MM.1S (cell line): ENCODE measurements around the gene MAPK7.
A peak's percentile ranks its signal among the peaks of the same experiment; 100 is the strongest.

ENCODE experiments used
- DNase-seq: peaks from one replicate; pipeline ENCODE4 v3.0.0-alpha.2; 2015
- H2AFZ ChIP-seq: fragments of 300-600 bp; sonication (generic); 2 replicates; pipeline ENCODE4 v1.6.0; 2016; ENCODE audit warnings: antibody characterized with exemption, low read length
- H3F3A ChIP-seq: fragments of 300-600 bp; sonication (generic); 2 replicates; pipeline ENCODE4 v1.6.1; 2016; ENCODE audit warnings: mild to moderate bottlenecking, antibody characterized with exemption, low read length, moderate library complexity, mixed read lengths; ENCODE audit not compliant: insufficient read depth
- H3K27ac ChIP-seq: fragments of 300-600 bp; sonication (generic); 2 replicates; pipeline ENCODE4 v1.5.1; 2016; ENCODE audit warnings: mild to moderate bottlenecking, low read length
- H3K27me3 ChIP-seq: fragments of 300-600 bp; sonication (generic); replicated peaks from 2 replicates; pipeline ENCODE4 v1.6.0; 2016; ENCODE audit warnings: low read length; ENCODE audit not compliant: insufficient read depth
- H3K36me3 ChIP-seq: fragments of 300-600 bp; sonication (generic); replicated peaks from 2 replicates; pipeline ENCODE4 v1.6.1; 2016; ENCODE audit warnings: mild to moderate bottlenecking, low read length, mixed read lengths; ENCODE audit not compliant: insufficient read depth
- H3K4me1 ChIP-seq: fragments of 300-600 bp; sonication (generic); 2 replicates; pipeline ENCODE4 v1.6.1; 2016; ENCODE audit warnings: low read length, mixed read lengths
- H3K4me2 ChIP-seq: fragments of 300-600 bp; sonication (generic); 2 replicates; pipeline ENCODE4 v1.6.0; 2016; ENCODE audit warnings: low read depth, low read length
- H3K4me3 ChIP-seq: fragments of 300-600 bp; sonication (generic); 2 replicates; pipeline ENCODE4 v1.5.1; 2016; ENCODE audit warnings: low read length, mixed read lengths
- H3K79me2 ChIP-seq: fragments of 300-600 bp; sonication (generic); 2 replicates; pipeline ENCODE4 v1.6.1; 2016; ENCODE audit warnings: mixed run types, low read length, mixed read lengths
- H3K9ac ChIP-seq: fragments of 300-600 bp; sonication (generic); 2 replicates; pipeline ENCODE4 v1.6.1; 2016; ENCODE audit warnings: low read length, mixed read lengths
- H3K9me2 ChIP-seq: fragments of 300-600 bp; sonication (generic); replicated peaks from 2 replicates; pipeline ENCODE4 v1.6.1; 2016; ENCODE audit warnings: mild to moderate bottlenecking, low read length, mixed read lengths; ENCODE audit not compliant: insufficient read depth
- H3K9me3 ChIP-seq: fragments of 300-600 bp; sonication (generic); replicated peaks from 2 replicates; pipeline ENCODE4 v1.6.1; 2016; ENCODE audit warnings: mild to moderate bottlenecking, low read length, mixed read lengths; ENCODE audit not compliant: insufficient read depth
- H4K20me1 ChIP-seq: fragments of 300-600 bp; sonication (generic); 2 replicates; pipeline ENCODE4 v1.6.1; 2016; ENCODE audit warnings: mild to moderate bottlenecking, low read length, moderate library complexity, mixed read lengths; ENCODE audit not compliant: insufficient read depth
- EZH2 ChIP-seq: fragments of 300-600 bp; sonication (generic); optimal IDR thresholded peaks from 2 replicates; pipeline ENCODE3; 2017; ENCODE audit warnings: low read depth, mild to moderate bottlenecking, antibody characterized with exemption, low read length, mixed read lengths
- EZH2phosphoT487 ChIP-seq: fragments of 300-600 bp; sonication (generic); IDR thresholded peaks from 2 replicates; pipeline ENCODE4 v1.6.1; 2018; ENCODE audit warnings: antibody characterized with exemption, low read length
- TF ChIP-seq, protein P1 (sequence below): fragments of 300-600 bp; sonication (generic); IDR thresholded peaks from 2 replicates; pipeline ENCODE4 v1.5.1; 2016; ENCODE audit warnings: antibody characterized with exemption, low read length, mixed read lengths

Gene MAPK7

GRCh38 chr17:19397556-19398041 lies 19.3 kb downstream of the MAPK7 start:
- DNase-seq, result peak; percentile 51
- no peaks in the 10 kb centered on the region for H3K36me3 ChIP-seq
- no peaks in the 10 kb centered on the region for H3F3A ChIP-seq
- H4K20me1 ChIP-seq, result no peaks in the 10 kb centered on the region
- 0 out of 2 replicates have a peak overlapping the region, but pooled peaks have one; percentile 50 for H2AFZ ChIP-seq
- H3K9me3 ChIP-seq, result no peaks in the 10 kb centered on the region
- no peak overlapping the region for H3K9ac ChIP-seq
- no peaks in the 10 kb centered on the region for H3K79me2 ChIP-seq
- H3K9me2 ChIP-seq, result no peaks in the 10 kb centered on the region
- no peak overlapping the region for H3K27ac ChIP-seq
- peaks cover 6% of the 10 kb centered on the region for H3K4me1 ChIP-seq
- TF ChIP-seq, protein P1, sequence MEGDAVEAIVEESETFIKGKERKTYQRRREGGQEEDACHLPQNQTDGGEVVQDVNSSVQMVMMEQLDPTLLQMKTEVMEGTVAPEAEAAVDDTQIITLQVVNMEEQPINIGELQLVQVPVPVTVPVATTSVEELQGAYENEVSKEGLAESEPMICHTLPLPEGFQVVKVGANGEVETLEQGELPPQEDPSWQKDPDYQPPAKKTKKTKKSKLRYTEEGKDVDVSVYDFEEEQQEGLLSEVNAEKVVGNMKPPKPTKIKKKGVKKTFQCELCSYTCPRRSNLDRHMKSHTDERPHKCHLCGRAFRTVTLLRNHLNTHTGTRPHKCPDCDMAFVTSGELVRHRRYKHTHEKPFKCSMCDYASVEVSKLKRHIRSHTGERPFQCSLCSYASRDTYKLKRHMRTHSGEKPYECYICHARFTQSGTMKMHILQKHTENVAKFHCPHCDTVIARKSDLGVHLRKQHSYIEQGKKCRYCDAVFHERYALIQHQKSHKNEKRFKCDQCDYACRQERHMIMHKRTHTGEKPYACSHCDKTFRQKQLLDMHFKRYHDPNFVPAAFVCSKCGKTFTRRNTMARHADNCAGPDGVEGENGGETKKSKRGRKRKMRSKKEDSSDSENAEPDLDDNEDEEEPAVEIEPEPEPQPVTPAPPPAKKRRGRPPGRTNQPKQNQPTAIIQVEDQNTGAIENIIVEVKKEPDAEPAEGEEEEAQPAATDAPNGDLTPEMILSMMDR, result peak; percentile 61
- TF ChIP-seq EZH2, result no peak
- no peak overlapping the region for H3K4me3 ChIP-seq
- no peak overlapping the region for H3K4me2 ChIP-seq
- H3K27me3 ChIP-seq, result no peaks in the 10 kb centered on the region

DNA sequence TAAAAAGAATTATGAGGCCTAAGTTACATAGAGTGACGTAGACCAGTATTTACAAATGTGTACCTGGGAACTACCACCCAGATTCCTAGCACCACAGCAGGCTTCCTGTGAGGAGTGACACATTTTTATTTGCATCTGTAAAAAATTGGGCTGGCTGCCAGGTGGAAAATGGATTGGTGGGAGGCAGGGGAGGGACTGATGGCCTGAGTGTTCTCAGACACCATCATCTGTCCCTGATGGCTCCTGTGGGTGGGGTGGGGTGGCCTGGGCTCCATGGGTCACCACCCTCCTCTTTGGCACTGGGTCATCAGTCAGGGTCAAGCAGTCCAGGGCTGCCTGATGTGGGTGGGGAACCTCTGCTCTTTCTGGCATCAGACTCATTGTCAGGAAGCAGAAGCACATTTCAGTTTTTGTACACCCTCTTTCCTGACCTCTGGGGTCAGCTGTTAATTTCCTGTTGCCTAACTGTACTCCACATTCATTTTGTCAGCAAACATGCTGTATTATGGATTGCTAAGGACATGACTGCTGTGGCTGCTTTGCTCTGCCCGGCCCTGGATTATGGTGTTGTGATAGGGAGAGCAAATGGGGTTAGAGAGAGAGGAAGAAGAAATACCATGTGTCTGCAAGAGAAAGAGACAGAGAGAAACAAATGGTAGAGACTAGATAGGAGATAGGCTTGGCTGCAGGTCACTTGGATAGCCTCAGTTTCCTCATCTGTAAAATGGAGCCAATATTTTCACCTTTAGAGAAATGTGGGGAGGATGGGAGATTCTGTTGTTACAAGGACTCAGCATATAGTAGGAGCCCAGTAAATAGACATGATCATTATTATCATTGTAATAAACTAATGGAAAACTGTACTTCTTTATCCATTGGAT lies 20.2 kb downstream of the MAPK7 start:
- Histone ChIP-seq H3K4me1 (peaks cover 6% of the 10 kb centered on the region), H3K4me2 (no peak overlapping the region), H3K36me3 (no peaks in the 10 kb centered on the region), H2AFZ (no peak overlapping the region), H3K9ac (no peak overlapping the region), H3K9me2 (no peaks in the 10 kb centered on the region), H3K79me2 (no peaks in the 10 kb centered on the region), H3K9me3 (no peaks in the 10 kb centered on the region), H3K4me3 (no peak overlapping the region), H4K20me1 (no peaks in the 10 kb centered on the region), H3F3A (no peaks in the 10 kb centered on the region), H3K27ac (no peak overlapping the region), H3K27me3 (no peaks in the 10 kb centered on the region)
- no peak for DNase-seq
- TF ChIP-seq, protein P1, result no peak

GRCh38 chr17:19399750-19400450 lies 21.6 kb downstream of the MAPK7 start:
- Histone ChIP-seq H4K20me1 (no peaks in the 10 kb centered on the region), H3K27ac (no peak overlapping the region), H3K9me3 (no peaks in the 10 kb centered on the region), H3K4me1 (peaks cover 6% of the 10 kb centered on the region), H3F3A (no peaks in the 10 kb centered on the region), H3K9ac (no peak overlapping the region), H3K79me2 (no peaks in the 10 kb centered on the region), H3K27me3 (no peaks in the 10 kb centered on the region), H3K4me2 (no peak overlapping the region), H3K36me3 (no peaks in the 10 kb centered on the region), H3K9me2 (no peaks in the 10 kb centered on the region), H3K4me3 (no peak overlapping the region), H2AFZ (no peak overlapping the region)
- TF ChIP-seq EZH2phosphoT487 (no peak), EZH2 (no peak)
- TF ChIP-seq, protein P1, result no peak
- no peak for DNase-seq
